IMR-90 (cell line): Measurements from ENCODE around the gene HCFC1R1. TPM values are rescaled to one million over a fixed set of nuclear protein-coding genes. Genes with fewer than 3 reads are reported as not detected.

ENCODE experiments used
- ATAC-seq: fragments of 200-7000 bp; cut with Tn5 transposase; 2 replicates; pipeline ENCODE4 v1.9.1; 2020; ENCODE audit warnings: low read depth, mild to moderate bottlenecking, moderate library complexity
- BruUV-seq: library from RNA; stranded (reverse); fragments of 400-500 nt; replicated peaks from 2 replicates; lab custom pipeline; 2021; lab: Mats Ljungman, UMichigan
- CTCF ChIA-PET: fragments of 300-600 bp; formaldehyde crosslinking; extraction: SDS; loops from one replicate; lab custom pipeline; 2021; ENCODE audit warnings: antibody characterized with exemption; lab: Yijun Ruan, JAX
- POLR2A ChIA-PET: fragments of 300-600 bp; sonication (Branson Sonifier 250); formaldehyde crosslinking; loops from one replicate; lab custom pipeline; 2022; ENCODE audit warnings: antibody characterized with exemption; ENCODE audit not compliant: unreplicated experiment; lab: Charles Lee
- DNase-seq: peaks from one replicate; pipeline ENCODE4 v3.0.0; 2013
- H2AFZ ChIP-seq: replicated peaks from 2 replicates; pipeline ENCODE3; 2013; ENCODE audit warnings: low read length, mild to moderate bottlenecking; ENCODE audit not compliant: poor library complexity
- H2AK5ac ChIP-seq: 2 replicates; pipeline ENCODE4 v1.6.1; 2013; ENCODE audit warnings: low read depth, low read length, inconsistent platforms
- H2AK9ac ChIP-seq: replicated peaks from 2 replicates; pipeline ENCODE3; 2013; ENCODE audit warnings: mild to moderate bottlenecking, low read depth, low read length, moderate library complexity; ENCODE audit not compliant: poor library complexity
- H2BK120ac ChIP-seq: 2 replicates; pipeline ENCODE4 v1.6.1; 2013; ENCODE audit warnings: low read depth, low read length, inconsistent platforms
- H2BK15ac ChIP-seq: 3 replicates; pipeline ENCODE4 v1.6.1; 2013; ENCODE audit warnings: low read depth, low read length, inconsistent platforms
- H2BK20ac ChIP-seq: 2 replicates; pipeline ENCODE4 v1.6.1; 2013; ENCODE audit warnings: low read depth, mild to moderate bottlenecking, inconsistent platforms, low read length, moderate library complexity
- H2BK5ac ChIP-seq: 2 replicates; pipeline ENCODE4 v1.6.1; 2013; ENCODE audit warnings: mild to moderate bottlenecking, low read depth, low read length, inconsistent platforms; ENCODE audit not compliant: poor library complexity, severe bottlenecking
- H3K14ac ChIP-seq: replicated peaks from 2 replicates; pipeline ENCODE4 v1.6.1; 2013; ENCODE audit warnings: low read depth, low read length, inconsistent platforms
- H3K18ac ChIP-seq: 2 replicates; pipeline ENCODE4 v1.6.1; 2013; ENCODE audit warnings: low read depth, low read length, control low read depth
- H3K23ac ChIP-seq: 2 replicates; pipeline ENCODE4 v1.6.1; 2013; ENCODE audit warnings: low read depth, low read length, inconsistent platforms
- H3K27ac ChIP-seq: 2 replicates; pipeline ENCODE4 v1.5.1; 2013; ENCODE audit warnings: mild to moderate bottlenecking, control low read depth, low read length; ENCODE audit not compliant: insufficient read depth
- H3K27me3 ChIP-seq: 2 replicates; pipeline ENCODE4 v1.6.1; 2013; ENCODE audit warnings: low read length; ENCODE audit not compliant: control insufficient read depth, insufficient read depth
- H3K36me3 ChIP-seq: 2 replicates; pipeline ENCODE4 v1.6.1; 2013; ENCODE audit warnings: low read length, mixed read lengths; ENCODE audit not compliant: control insufficient read depth, insufficient read depth
- H3K4ac ChIP-seq: 2 replicates; pipeline ENCODE4 v1.6.1; 2013; ENCODE audit warnings: low read depth, low read length, inconsistent platforms
- H3K4me1 ChIP-seq: 2 replicates; pipeline ENCODE4 v1.6.1; 2013; ENCODE audit warnings: low read length, mixed read lengths; ENCODE audit not compliant: control insufficient read depth, insufficient read depth
- H3K4me2 ChIP-seq: 2 replicates; pipeline ENCODE4 v1.6.1; 2013; ENCODE audit warnings: low read depth, mild to moderate bottlenecking, control low read depth, low read length, moderate library complexity
- H3K4me3 ChIP-seq: 2 replicates; pipeline ENCODE4 v1.5.1; 2013; ENCODE audit warnings: low read depth, mild to moderate bottlenecking, control low read depth, low read length, moderate library complexity; ENCODE audit not compliant: insufficient read depth
- H3K56ac ChIP-seq: 2 replicates; pipeline ENCODE4 v1.6.1; 2013; ENCODE audit warnings: low read length, inconsistent platforms; ENCODE audit not compliant: insufficient read depth; ENCODE audit errors: extremely low read depth
- H3K79me1 ChIP-seq, 2 experiments: 2 replicates each; pipeline ENCODE4 v1.6.1; 2013; ENCODE audit warnings: low read length in 2 of 2, inconsistent platforms in 1 of 2, low read depth in 1 of 2
- H3K9ac ChIP-seq: 2 replicates; pipeline ENCODE4 v1.6.1; 2013; ENCODE audit warnings: low read depth, low read length, control low read depth
- H3K9me1 ChIP-seq: 2 replicates; pipeline ENCODE4 v1.6.1; 2013; ENCODE audit warnings: low read length, inconsistent platforms; ENCODE audit not compliant: insufficient read depth
- H3K9me3 ChIP-seq: 2 replicates; pipeline ENCODE4 v1.6.1; 2013; ENCODE audit warnings: low read length; ENCODE audit not compliant: control insufficient read depth, insufficient read depth
- H4K20me1 ChIP-seq: 2 replicates; pipeline ENCODE4 v1.6.1; 2013; ENCODE audit warnings: low read length, inconsistent platforms; ENCODE audit not compliant: insufficient read depth
- H4K5ac ChIP-seq: 2 replicates; pipeline ENCODE4 v1.6.1; 2013; ENCODE audit warnings: mild to moderate bottlenecking, low read depth, low read length, control low read depth
- H4K8ac ChIP-seq, 2 experiments: 2 replicates each; pipeline ENCODE4 v1.6.1; 2013; ENCODE audit warnings: low read depth in 2 of 2, low read length in 2 of 2, control low read depth in 1 of 2, inconsistent platforms in 1 of 2
- H4K91ac ChIP-seq: 2 replicates; pipeline ENCODE4 v1.6.1; 2013; ENCODE audit warnings: low read depth, low read length, inconsistent platforms; ENCODE audit not compliant: insufficient read depth
- CEBPB ChIP-seq: IDR thresholded peaks from 2 replicates; pipeline ENCODE4 v1.6.1; 2012; ENCODE audit warnings: low read depth, low read length, improper control_type of control experiment
- CHD1 ChIP-seq: IDR thresholded peaks from 2 replicates; pipeline ENCODE4 v1.6.1; 2012; ENCODE audit warnings: low read depth, low read length, improper control_type of control experiment
- FOS ChIP-seq: fragments of 150-350 bp; IDR thresholded peaks from 2 replicates; pipeline ENCODE4 v1.6.1; 2016; ENCODE audit warnings: low read depth, low read length
- MAFK ChIP-seq: IDR thresholded peaks from 2 replicates; pipeline ENCODE4 v1.6.1; 2012; ENCODE audit warnings: low read depth, low read length, improper control_type of control experiment
- MAZ ChIP-seq: IDR thresholded peaks from 2 replicates; pipeline ENCODE4 v1.6.1; 2012; ENCODE audit warnings: low read depth, mild to moderate bottlenecking, low read length, improper control_type of control experiment, moderate library complexity, borderline replicate concordance
- MXI1 ChIP-seq: IDR thresholded peaks from 2 replicates; pipeline ENCODE4 v1.6.1; 2012; ENCODE audit warnings: low read depth, mild to moderate bottlenecking, low read length, moderate library complexity, borderline replicate concordance
- NFE2L2 ChIP-seq: fragments of 150-350 bp; IDR thresholded peaks from 2 replicates; pipeline ENCODE4 v1.6.1; 2016; ENCODE audit warnings: low read depth, mild to moderate bottlenecking, low read length
- POLR2A ChIP-seq: IDR thresholded peaks from 2 replicates; pipeline ENCODE4 v1.6.1; 2012; ENCODE audit warnings: mild to moderate bottlenecking, low read depth, low read length
- RAD21 ChIP-seq: IDR thresholded peaks from 2 replicates; pipeline ENCODE4 v1.6.1; 2012; ENCODE audit warnings: low read length, improper control_type of control experiment
- RCOR1 ChIP-seq: IDR thresholded peaks from 2 replicates; pipeline ENCODE4 v1.6.1; 2012; ENCODE audit warnings: mild to moderate bottlenecking, low read length, improper control_type of control experiment; ENCODE audit not compliant: insufficient replicate concordance
- SMC3 ChIP-seq: fragments of 150-350 bp; IDR thresholded peaks from 2 replicates; pipeline ENCODE4 v1.6.1; 2016; ENCODE audit warnings: low read depth, mild to moderate bottlenecking, antibody characterized with exemption, low read length, moderate library complexity
- WGBS, 2 experiments: methylation state at CpG; one replicate each; pipeline versions ENCODE4 v1.1.5 to v1.1.7; 2013; ENCODE audit warnings: missing lambda C conversion rate in 2 of 2; ENCODE audit not compliant: insufficient read length in 1 of 2; ENCODE audit errors: extremely low coverage in 2 of 2; 5-methylcytosine and 5-hydroxymethylcytosine counted together
- dilution Hi-C: fragments of 300-500 bp; cut with HindIII; formaldehyde crosslinking; loops from one replicate; pipeline ENCODE4 v1.14.3; 2018; ENCODE audit warnings: low sequenced_read_pairs; ENCODE audit not compliant: unreplicated experiment
- in situ Hi-C: fragments of 300-500 bp; cut with MboI; formaldehyde crosslinking; loops from 3 replicates; pipeline ENCODE4 v1.14.3; 2019; ENCODE audit warnings: low sequenced_read_pairs, inconsistent platforms, mixed read lengths
- intact Hi-C: fragments of 100-400 bp; cut with micrococcal nuclease; formaldehyde crosslinking; loops from 2 replicates; pipeline ENCODE4 v1.10.0; 2022
- polyA plus RNA-seq, 3 experiments: library from polyadenylated mRNA; depleted of rRNA; stranded (reverse); fragments of >200 nt; gene quantifications; 2 replicates each; pipeline ENCODE4 v1.2.3, GENCODE V29; 2012; ENCODE audit warnings: low replicate concordance in 1 of 3
- total RNA-seq: library from RNA; depleted of rRNA; stranded (reverse); fragments of >200 nt; gene quantifications from 2 replicates; pipeline ENCODE4 v1.2.3, GENCODE V29; 2012
- TF ChIP-seq, protein P1 (sequence below): fragments of 150-350 bp; IDR thresholded peaks from 2 replicates; pipeline ENCODE4 v1.6.1; 2016; ENCODE audit warnings: low read depth, mild to moderate bottlenecking, low read length, moderate library complexity, borderline replicate concordance
- TF ChIP-seq, protein P2 (sequence below): fragments of 150-350 bp; IDR thresholded peaks from 2 replicates; pipeline ENCODE4 v1.6.1; 2017; ENCODE audit warnings: mild to moderate bottlenecking, antibody characterized with exemption, low read length, low read depth
- TF ChIP-seq, protein P3 (sequence below): conservative IDR thresholded peaks from 2 replicates; pipeline ENCODE4 v1.5.1; 2012; ENCODE audit warnings: mild to moderate bottlenecking, low read depth, low read length, improper control_type of control experiment

The HCFC1R1 gene
- total and polyA plus RNA-seq, 2 of the 4 experiments (the other 2 are of a cell fraction): 7.2 to 57.9 TPM

DNA sequence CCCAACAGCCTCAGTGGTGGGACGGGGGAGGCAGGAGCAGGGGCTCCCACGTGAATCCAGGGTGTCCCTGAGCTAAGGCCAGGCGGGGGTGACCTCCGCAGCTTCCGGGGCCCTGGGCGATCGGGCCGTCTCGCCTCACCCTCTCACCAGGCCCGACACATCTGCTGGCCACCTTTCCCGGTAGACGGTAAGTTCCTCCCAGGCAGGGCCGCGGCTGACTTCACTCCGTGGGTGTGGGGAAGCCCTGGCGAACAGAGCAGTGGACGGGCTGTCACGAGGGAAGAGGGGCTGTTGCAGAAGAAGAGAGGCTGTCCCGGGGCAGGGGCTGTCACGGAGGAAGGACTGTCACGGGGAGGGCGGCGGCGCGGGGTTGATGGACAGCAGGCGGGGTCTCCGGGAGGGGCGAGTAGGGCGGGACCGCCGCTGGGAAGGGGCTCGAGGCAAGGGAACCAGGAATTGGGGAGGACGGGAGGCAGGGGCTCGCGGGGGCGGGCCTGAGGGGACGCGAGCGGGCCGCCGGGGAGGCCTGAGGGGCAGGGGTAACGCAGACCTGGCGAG lies 44.0 kb downstream of the HCFC1R1 start (continued):
- no peak for TF ChIP-seq CHD1

DNA sequence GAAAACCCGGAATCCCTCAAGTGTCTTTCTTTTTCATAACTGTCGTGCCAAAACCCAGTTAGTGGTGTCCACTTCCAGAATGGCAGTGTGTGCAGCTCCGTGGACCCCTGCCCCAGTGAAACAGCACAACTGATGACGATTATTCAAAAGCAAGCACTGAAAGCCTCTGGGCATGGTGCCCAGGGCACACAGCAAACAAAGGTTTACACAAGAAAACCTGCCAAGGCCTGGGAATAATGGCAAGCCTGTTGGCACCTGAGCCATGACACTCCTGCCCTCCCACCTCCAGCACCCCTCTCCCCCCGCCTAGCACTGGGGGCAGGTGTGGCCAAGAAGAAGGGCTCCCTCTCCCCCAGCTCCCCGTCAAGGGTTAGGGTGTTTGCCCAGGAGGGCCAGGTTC lies 46.3 kb downstream of the HCFC1R1 start:
- Histone ChIP-seq H2BK20ac (no peak overlapping the region), H3K23ac (no peak overlapping the region), H3K9ac (no peak overlapping the region), H3K14ac (no peak overlapping the region), H3K27me3 (no peaks in the 10 kb centered on the region), H4K20me1 (peaks cover 1% of the 10 kb centered on the region; the same call in 1 of the 2 replicates), H2AK5ac (no peak overlapping the region), H4K91ac (no peak overlapping the region), H3K56ac (no peak overlapping the region), H3K4me2 (no peak overlapping the region), H4K8ac (no peak overlapping the region), H3K36me3 (no peaks in the 10 kb centered on the region), H4K5ac (no peak overlapping the region), H3K9me1 (0 out of 2 replicates have a peak, but pooled peaks cover 4% of the 10 kb centered on the region), H3K79me1 (peaks cover 14 to 22% of the 10 kb centered on the region in 2 experiments), H2BK120ac (no peak overlapping the region), H3K27ac (no peak overlapping the region), H2BK5ac (no peak overlapping the region), H3K4me3 (no peak overlapping the region), H3K4me1 (peaks cover 4% of the 10 kb centered on the region), H2BK15ac (no peak overlapping the region), H3K9me3 (no peaks in the 10 kb centered on the region), H2AK9ac (no peak overlapping the region), H2AFZ (peak overlapping the region; percentile 7), H3K4ac (no peak overlapping the region), H3K18ac (no peak overlapping the region)
- in situ Hi-C loops: no loop called here
- intact Hi-C loops: no loop called here
- 46% methylated on average over 4 of the region's 6 CpGs; no CpG with 5 or more reads in 1 of the 2 experiments for WGBS, 2 experiments
- POLR2A ChIA-PET: no interaction called here
- no TSS peak for BruUV-seq
- no peak for ATAC-seq
- CTCF ChIA-PET: no interaction called here
- dilution Hi-C loops: no loop called here
- DNase-seq: no peak
- TF ChIP-seq CHD1 (no peak), SMC3 (no peak), RAD21 (no peak), POLR2A (no peak), NFE2L2 (no peak), RCOR1 (no peak), CEBPB (no peak), MAFK (no peak), MXI1 (no peak), FOS (no peak), MAZ (no peak)
- TF ChIP-seq, protein P1, sequence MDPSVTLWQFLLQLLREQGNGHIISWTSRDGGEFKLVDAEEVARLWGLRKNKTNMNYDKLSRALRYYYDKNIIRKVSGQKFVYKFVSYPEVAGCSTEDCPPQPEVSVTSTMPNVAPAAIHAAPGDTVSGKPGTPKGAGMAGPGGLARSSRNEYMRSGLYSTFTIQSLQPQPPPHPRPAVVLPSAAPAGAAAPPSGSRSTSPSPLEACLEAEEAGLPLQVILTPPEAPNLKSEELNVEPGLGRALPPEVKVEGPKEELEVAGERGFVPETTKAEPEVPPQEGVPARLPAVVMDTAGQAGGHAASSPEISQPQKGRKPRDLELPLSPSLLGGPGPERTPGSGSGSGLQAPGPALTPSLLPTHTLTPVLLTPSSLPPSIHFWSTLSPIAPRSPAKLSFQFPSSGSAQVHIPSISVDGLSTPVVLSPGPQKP: no peak
- TF ChIP-seq, protein P2, sequence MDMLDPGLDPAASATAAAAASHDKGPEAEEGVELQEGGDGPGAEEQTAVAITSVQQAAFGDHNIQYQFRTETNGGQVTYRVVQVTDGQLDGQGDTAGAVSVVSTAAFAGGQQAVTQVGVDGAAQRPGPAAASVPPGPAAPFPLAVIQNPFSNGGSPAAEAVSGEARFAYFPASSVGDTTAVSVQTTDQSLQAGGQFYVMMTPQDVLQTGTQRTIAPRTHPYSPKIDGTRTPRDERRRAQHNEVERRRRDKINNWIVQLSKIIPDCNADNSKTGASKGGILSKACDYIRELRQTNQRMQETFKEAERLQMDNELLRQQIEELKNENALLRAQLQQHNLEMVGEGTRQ: no peak
- TF ChIP-seq, protein P3, sequence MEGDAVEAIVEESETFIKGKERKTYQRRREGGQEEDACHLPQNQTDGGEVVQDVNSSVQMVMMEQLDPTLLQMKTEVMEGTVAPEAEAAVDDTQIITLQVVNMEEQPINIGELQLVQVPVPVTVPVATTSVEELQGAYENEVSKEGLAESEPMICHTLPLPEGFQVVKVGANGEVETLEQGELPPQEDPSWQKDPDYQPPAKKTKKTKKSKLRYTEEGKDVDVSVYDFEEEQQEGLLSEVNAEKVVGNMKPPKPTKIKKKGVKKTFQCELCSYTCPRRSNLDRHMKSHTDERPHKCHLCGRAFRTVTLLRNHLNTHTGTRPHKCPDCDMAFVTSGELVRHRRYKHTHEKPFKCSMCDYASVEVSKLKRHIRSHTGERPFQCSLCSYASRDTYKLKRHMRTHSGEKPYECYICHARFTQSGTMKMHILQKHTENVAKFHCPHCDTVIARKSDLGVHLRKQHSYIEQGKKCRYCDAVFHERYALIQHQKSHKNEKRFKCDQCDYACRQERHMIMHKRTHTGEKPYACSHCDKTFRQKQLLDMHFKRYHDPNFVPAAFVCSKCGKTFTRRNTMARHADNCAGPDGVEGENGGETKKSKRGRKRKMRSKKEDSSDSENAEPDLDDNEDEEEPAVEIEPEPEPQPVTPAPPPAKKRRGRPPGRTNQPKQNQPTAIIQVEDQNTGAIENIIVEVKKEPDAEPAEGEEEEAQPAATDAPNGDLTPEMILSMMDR: no peak
